ENCODE data around the gene PTK7. TPM values are rescaled to one million over a fixed set of nuclear protein-coding genes. Genes with fewer than 3 reads are reported as not detected.

The PTK7 gene
- total RNA-seq, 1 experiment from 2014 or later = 106 TPM

DNA sequence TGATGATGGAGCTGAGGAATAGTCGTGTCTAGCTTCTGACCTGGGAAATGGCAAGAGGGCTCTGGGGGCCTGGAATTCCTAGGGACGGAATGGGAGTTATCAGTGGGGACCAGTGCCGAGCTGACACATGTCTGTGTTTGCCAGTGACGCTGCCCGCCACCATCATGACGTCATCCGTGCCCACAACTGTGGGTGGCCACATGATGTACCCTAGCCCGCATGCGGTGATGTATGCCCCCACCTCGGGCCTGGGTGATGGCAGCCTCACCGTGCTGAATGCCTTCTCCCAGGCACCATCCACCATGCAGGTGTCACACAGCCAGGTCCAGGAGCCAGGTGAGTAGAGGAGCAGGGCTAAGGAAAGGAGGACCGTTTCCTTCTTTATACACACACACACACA, 102.0 kb downstream of the PTK7 start:
- H3K36me3 ChIP-seq (ENCODE audit: low read depth) = peaks cover 9% of the 10 kb centered on the region; the same call in 1 of the 2 replicates
- intact Hi-C loops (cut with micrococcal nuclease; ENCODE audit: unreplicated experiment) = loop anchor here (10.0 kb wide), 1 partner anchor 317 kb away; no protein-coding TSS in a partner anchor
- POLR2A ChIA-PET (ENCODE audit: unreplicated experiment) = interaction anchor here (0.6 kb wide), 1 partner anchor 458 kb away, joined by 4 read pairs; no protein-coding TSS in a partner anchor

DNA sequence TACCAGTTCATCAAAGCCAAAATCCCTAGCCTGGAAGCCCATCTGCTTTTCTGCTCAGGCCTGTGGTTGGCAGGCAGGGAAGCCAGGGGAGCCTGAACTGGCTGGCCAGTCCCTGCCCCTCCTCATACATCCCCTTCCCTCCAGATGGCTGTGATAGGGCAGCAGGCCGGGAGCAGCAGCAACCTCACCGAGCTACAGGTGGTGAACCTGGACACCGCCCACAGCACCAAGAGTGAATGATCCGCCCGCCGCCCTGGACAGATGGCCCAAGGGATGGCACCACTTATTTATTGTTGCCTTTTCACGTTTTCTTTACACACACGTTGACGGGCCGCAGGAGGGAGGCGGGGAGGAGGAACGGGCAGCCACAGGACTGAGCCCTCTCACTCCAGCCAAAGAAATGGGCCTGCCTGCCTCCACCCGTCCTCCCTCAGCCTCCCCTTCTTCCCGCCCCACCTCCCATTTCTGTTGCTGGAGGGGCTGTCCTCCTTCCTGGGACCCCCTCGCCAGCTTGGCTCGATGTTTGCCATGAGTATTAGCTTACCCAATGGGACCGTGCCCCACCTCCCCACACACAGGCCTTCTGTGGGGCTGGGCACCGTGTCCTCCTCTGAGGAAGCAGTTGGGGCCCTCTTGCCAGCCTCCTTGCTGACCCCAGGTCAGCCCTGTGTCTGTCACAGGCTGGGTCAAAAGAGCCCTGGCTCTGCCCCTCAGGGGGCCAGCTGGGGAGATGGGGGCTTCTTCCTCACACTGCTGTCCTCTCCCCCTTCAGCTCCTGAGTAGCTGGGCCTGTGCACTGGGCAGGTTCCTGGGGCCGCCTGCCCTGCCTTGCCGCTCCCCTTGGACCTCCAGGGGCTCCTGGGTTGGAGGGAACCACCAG, 103.1 kb downstream of the PTK7 start:
- H3K4me3 ChIP-seq = no peak overlapping the region
- H3F3A ChIP-seq (ENCODE audit: insufficient read depth, low read depth) = peaks cover 25% of the 10 kb centered on the region; the same call in 1 of the 2 replicates
- no peak overlapping the region for H2AFZ ChIP-seq
- peaks cover 31% of the 10 kb centered on the region for H3K4me1 ChIP-seq (replicated peaks; ENCODE audit: insufficient read depth)
- H3K36me3 ChIP-seq (ENCODE audit: low read depth) = peaks cover 9% of the 10 kb centered on the region; the same call in 1 of the 2 replicates
- BruUV-seq (replicated peaks) = no TSS peak
- no peaks in the 10 kb centered on the region for H3K9me3 ChIP-seq (ENCODE audit: insufficient read depth, low read depth)
- H3K9me2 ChIP-seq (ENCODE audit: insufficient read depth) = no peaks in the 10 kb centered on the region
- H3K79me2 ChIP-seq (ENCODE audit: low read depth) = peaks cover 11% of the 10 kb centered on the region; the same call in 1 of the 2 replicates
- H3K4me2 ChIP-seq = no peak overlapping the region
- no peaks in the 10 kb centered on the region for H3K27me3 ChIP-seq (ENCODE audit: insufficient read depth, low read depth)
- ChIA-PET POLR2A (ENCODE audit: unreplicated experiment) (no interaction called here), CTCF (interaction anchor here (0.6 kb wide), 1 partner anchor 226 kb away, joined by 4 read pairs; no protein-coding TSS in a partner anchor)
- TF ChIP-seq, protein P1, sequence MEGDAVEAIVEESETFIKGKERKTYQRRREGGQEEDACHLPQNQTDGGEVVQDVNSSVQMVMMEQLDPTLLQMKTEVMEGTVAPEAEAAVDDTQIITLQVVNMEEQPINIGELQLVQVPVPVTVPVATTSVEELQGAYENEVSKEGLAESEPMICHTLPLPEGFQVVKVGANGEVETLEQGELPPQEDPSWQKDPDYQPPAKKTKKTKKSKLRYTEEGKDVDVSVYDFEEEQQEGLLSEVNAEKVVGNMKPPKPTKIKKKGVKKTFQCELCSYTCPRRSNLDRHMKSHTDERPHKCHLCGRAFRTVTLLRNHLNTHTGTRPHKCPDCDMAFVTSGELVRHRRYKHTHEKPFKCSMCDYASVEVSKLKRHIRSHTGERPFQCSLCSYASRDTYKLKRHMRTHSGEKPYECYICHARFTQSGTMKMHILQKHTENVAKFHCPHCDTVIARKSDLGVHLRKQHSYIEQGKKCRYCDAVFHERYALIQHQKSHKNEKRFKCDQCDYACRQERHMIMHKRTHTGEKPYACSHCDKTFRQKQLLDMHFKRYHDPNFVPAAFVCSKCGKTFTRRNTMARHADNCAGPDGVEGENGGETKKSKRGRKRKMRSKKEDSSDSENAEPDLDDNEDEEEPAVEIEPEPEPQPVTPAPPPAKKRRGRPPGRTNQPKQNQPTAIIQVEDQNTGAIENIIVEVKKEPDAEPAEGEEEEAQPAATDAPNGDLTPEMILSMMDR (conservative IDR thresholded peaks at IDR 0.05) = no peak
- TF ChIP-seq EZH2 (IDR thresholded peaks at IDR 0.05; ENCODE audit: low read depth) = no peak
- intact Hi-C loops (cut with micrococcal nuclease; ENCODE audit: unreplicated experiment) = loop anchor here (10.0 kb wide), 1 partner anchor 316 kb away; no protein-coding TSS in a partner anchor
- DNase-seq = no peak
- H3K27ac ChIP-seq = no peak overlapping the region
- H4K20me1 ChIP-seq (ENCODE audit: insufficient read depth) = no peaks in the 10 kb centered on the region

More for the DNA sequence above, 102.0 kb downstream of the PTK7 start:
- no peaks in the 10 kb centered on the region for H3K9me3 ChIP-seq (ENCODE audit: insufficient read depth, low read depth)
- H3K27me3 ChIP-seq (ENCODE audit: insufficient read depth, low read depth) = no peaks in the 10 kb centered on the region
- H3K4me3 ChIP-seq = no peak overlapping the region
- H3K4me1 ChIP-seq (replicated peaks; ENCODE audit: insufficient read depth) = peaks cover 38% of the 10 kb centered on the region
- H2AFZ ChIP-seq = no peak overlapping the region
- TF ChIP-seq, protein P1 (conservative IDR thresholded peaks at IDR 0.05) = no peak
- no peak for TF ChIP-seq EZH2 (IDR thresholded peaks at IDR 0.05; ENCODE audit: low read depth)
- CTCF ChIA-PET = interaction anchor here (0.7 kb wide), 1 partner anchor 87 kb away, joined by 7 read pairs; no protein-coding TSS in a partner anchor
- H3K27ac ChIP-seq = no peak overlapping the region
- peaks cover 8% of the 10 kb centered on the region; the same call in 1 of the 2 replicates for H4K20me1 ChIP-seq (ENCODE audit: insufficient read depth)
- H3K4me2 ChIP-seq = no peak overlapping the region
- H3K79me2 ChIP-seq (ENCODE audit: low read depth) = peaks cover 21% of the 10 kb centered on the region
- H3F3A ChIP-seq (ENCODE audit: insufficient read depth, low read depth) = peaks cover 35% of the 10 kb centered on the region
- no peak for DNase-seq
- no peaks in the 10 kb centered on the region for H3K9me2 ChIP-seq (ENCODE audit: insufficient read depth)
- no TSS peak for BruUV-seq (replicated peaks)

DNA sequence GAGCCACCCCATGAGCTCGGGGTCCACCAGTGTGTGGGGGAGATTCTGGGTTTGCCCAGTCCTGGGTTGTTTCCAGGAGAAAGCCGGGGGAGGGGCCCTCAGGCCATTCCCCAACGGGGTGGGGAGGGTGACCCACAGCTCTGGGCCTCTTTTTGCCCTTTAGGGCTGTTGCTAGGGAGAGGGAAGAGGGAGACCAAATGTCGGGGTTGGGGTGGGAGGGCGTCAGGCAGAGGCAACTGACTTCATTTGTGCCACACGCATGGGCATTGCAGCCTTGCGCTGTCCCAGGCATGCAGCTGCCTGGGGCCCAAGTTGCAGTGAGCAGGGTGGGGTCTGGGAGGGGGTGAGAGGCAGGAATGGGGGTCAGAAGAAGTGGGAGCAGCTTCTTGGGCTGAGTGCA, 103.9 kb downstream of the PTK7 start:
- peaks cover 10% of the 10 kb centered on the region; the same call in 1 of the 2 replicates for H3K79me2 ChIP-seq (ENCODE audit: low read depth)
- H3K4me2 ChIP-seq = no peak overlapping the region
- intact Hi-C loops (cut with micrococcal nuclease; ENCODE audit: unreplicated experiment) = no loop called here
- H3K4me3 ChIP-seq = no peak overlapping the region
- no peak for TF ChIP-seq EZH2 (IDR thresholded peaks at IDR 0.05; ENCODE audit: low read depth)
- TF ChIP-seq, protein P1 (conservative IDR thresholded peaks at IDR 0.05) = no peak
- no peak overlapping the region for H3K27ac ChIP-seq
- no TSS peak for BruUV-seq (replicated peaks)
- no peak for DNase-seq
- peaks cover 24% of the 10 kb centered on the region for H3K4me1 ChIP-seq (replicated peaks; ENCODE audit: insufficient read depth)
- no peaks in the 10 kb centered on the region for H4K20me1 ChIP-seq (ENCODE audit: insufficient read depth)
- H3F3A ChIP-seq (ENCODE audit: insufficient read depth, low read depth) = peaks cover 22% of the 10 kb centered on the region; the same call in 1 of the 2 replicates
- CTCF ChIA-PET = no interaction called here
- no peaks in the 10 kb centered on the region for H3K27me3 ChIP-seq (ENCODE audit: insufficient read depth, low read depth)
- no peaks in the 10 kb centered on the region for H3K9me2 ChIP-seq (ENCODE audit: insufficient read depth)
- peaks cover 8% of the 10 kb centered on the region; the same call in 1 of the 2 replicates for H3K36me3 ChIP-seq (ENCODE audit: low read depth)
- H3K9me3 ChIP-seq (ENCODE audit: insufficient read depth, low read depth) = no peaks in the 10 kb centered on the region
- POLR2A ChIA-PET (ENCODE audit: unreplicated experiment) = interaction anchor here (0.6 kb wide), 1 partner anchor 106 kb away, joined by 4 read pairs; no protein-coding TSS in a partner anchor
- no peak overlapping the region for H2AFZ ChIP-seq

All from PC-9 (cell line).